Brain microvascular endothelial cell (primary cell): ENCODE data around the gene FRZB.

ENCODE experiments used
- DNase-seq: peaks from one replicate; pipeline ENCODE4 v3.0.0-alpha.2; 2020
- H3K27ac ChIP-seq: fragments of 250-450 bp; sonication (Bioruptor Pico); 2 replicates; pipeline ENCODE4 v1.5.1; 2020; ENCODE audit warnings: mild to moderate bottlenecking, moderate library complexity
- H3K27me3 ChIP-seq: fragments of 250-450 bp; sonication (Bioruptor Pico); replicated peaks from 2 replicates; pipeline ENCODE4 v1.5.1; 2020; ENCODE audit warnings: mild to moderate bottlenecking
- H3K36me3 ChIP-seq: fragments of 250-450 bp; sonication (Bioruptor Pico); replicated peaks from 2 replicates; pipeline ENCODE4 v1.5.1; 2020; ENCODE audit warnings: mild to moderate bottlenecking
- H3K4me3 ChIP-seq: 2 replicates; pipeline ENCODE4 v1.5.1; 2011; ENCODE audit warnings: low read depth, mild to moderate bottlenecking, control low read depth, low read length, moderate library complexity
- in situ Hi-C: cut with HindIII; loops from 2 replicates; pipeline ENCODE4 v1.10.0; 2017; ENCODE audit warnings: low sequenced_read_pairs, low pct_ligation_motif_present
- TF ChIP-seq, protein P1 (sequence below): IDR thresholded peaks from 2 replicates; pipeline ENCODE4 v1.5.1; 2011; ENCODE audit warnings: low read depth, mild to moderate bottlenecking, moderate library complexity, low read length, control low read depth, inconsistent platforms; ENCODE audit errors: missing control alignments

Gene FRZB

DNA sequence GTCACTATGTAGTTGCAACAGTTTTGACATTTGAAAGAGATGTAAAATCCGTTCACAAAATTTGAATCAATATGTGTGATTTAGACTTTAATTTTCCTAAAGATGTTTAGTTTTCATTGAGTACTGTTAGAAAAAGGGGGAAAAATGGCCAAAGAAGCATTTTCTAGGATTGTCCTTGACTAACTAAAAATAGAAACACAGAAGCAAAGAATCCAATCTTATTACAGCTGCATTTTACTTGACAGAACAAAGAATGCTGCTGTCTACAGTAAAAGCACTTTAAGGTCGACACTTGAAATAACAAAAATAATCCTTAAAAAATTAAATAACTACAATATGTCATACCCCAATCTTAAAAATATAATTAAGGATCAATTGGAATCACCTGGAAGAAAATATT, 48.9 kb downstream of the FRZB start:
- Histone ChIP-seq H3K27me3 (no peaks in the 10 kb centered on the region), H3K27ac (no peak overlapping the region), H3K36me3 (no peaks in the 10 kb centered on the region), H3K4me3 (no peak overlapping the region)
- in situ Hi-C loops: no loop called here
- TF ChIP-seq, protein P1, sequence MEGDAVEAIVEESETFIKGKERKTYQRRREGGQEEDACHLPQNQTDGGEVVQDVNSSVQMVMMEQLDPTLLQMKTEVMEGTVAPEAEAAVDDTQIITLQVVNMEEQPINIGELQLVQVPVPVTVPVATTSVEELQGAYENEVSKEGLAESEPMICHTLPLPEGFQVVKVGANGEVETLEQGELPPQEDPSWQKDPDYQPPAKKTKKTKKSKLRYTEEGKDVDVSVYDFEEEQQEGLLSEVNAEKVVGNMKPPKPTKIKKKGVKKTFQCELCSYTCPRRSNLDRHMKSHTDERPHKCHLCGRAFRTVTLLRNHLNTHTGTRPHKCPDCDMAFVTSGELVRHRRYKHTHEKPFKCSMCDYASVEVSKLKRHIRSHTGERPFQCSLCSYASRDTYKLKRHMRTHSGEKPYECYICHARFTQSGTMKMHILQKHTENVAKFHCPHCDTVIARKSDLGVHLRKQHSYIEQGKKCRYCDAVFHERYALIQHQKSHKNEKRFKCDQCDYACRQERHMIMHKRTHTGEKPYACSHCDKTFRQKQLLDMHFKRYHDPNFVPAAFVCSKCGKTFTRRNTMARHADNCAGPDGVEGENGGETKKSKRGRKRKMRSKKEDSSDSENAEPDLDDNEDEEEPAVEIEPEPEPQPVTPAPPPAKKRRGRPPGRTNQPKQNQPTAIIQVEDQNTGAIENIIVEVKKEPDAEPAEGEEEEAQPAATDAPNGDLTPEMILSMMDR: no peak
- no peak for DNase-seq

DNA sequence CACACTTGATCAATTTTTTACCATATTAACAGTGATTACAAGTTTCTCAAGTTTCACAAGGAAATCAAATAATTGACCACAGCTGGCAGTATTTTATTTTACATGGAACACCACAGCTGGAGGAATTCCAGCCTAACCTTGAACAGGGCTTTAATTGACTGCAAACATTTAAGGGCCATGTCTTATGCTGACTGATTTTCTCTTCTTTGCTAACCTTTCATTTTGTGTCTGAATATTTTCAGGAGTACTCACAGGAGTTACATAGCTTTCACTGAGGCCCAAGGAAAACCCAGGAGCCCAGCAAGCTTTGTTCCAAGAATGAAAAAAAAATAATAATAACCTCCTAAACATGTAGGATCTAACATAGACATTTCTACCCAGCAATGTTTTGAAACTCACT, 49.6 kb downstream of the FRZB start:
- Histone ChIP-seq H3K36me3 (no peaks in the 10 kb centered on the region), H3K4me3 (no peak overlapping the region), H3K27me3 (no peaks in the 10 kb centered on the region), H3K27ac (no peak overlapping the region)
- no peak for DNase-seq
- in situ Hi-C loops: no loop called here
- TF ChIP-seq, protein P1: no peak

DNA sequence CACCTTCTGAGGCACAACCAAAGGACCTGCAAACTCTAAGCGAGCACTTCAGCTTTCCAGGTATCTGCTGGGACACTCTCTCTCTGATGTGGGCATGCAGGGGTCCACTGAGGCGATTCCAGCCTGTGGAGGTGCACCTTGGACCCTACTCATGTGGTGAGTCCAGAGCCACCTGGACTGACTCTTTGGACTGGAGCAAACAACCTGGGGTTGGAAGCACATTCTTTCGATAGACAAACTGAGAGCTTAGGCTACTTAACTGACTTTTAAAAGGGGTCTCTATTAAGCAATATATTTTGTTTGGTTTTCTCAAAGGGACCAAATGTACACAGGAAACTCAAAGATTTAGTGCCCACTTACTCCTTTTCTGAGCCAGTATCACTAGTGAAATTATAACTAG, 51.6 kb downstream of the FRZB start:
- Histone ChIP-seq H3K36me3 (no peaks in the 10 kb centered on the region), H3K27ac (no peak overlapping the region), H3K4me3 (no peak overlapping the region), H3K27me3 (no peaks in the 10 kb centered on the region)
- DNase-seq: no peak
- in situ Hi-C loops: no loop called here
- TF ChIP-seq, protein P1: no peak

DNA sequence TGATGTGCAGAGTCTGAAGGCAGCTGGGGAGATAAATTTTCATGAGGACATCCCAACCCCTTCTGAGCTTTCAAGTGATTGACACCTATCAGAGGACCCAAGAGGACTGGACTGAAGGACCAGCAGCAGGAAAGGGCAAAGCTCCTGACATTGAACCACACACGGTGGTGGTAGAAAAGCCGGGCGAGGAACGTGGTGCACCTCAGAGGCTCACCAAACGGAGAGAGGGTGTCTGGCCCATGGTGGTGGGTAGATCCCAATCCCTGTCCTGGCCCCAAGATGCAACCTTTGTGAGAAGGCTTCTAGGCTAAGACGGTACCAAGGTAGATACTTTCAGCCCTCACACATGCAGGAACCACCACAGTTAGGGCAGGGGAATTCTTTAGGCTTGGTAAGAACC, 52.1 kb downstream of the FRZB start:
- H3K27me3 ChIP-seq: no peaks in the 10 kb centered on the region
- no peak overlapping the region for H3K4me3 ChIP-seq
- TF ChIP-seq, protein P1: no peak
- no peak overlapping the region for H3K27ac ChIP-seq
- no peak for DNase-seq
- no peaks in the 10 kb centered on the region for H3K36me3 ChIP-seq
- in situ Hi-C loops: no loop called here

DNA sequence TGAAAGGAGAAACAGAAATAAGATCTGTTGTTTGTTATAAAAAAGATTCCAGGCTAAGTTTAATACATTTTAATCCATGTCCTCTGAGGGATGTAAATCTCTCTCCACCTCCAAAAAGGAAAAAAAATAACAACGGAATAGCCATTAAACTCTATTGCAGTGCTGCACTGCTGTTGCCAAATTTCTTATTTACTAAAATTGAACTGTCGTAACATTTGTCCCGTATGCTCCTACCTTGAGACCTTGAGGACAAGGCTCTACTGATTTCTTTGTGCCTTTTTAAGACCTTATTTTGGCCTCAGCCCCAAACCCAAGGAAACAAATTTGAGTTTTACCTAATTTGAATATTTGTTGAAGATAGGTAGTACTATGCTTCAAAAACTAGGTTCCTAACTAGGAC, 56.4 kb downstream of the FRZB start:
- no peaks in the 10 kb centered on the region for H3K27me3 ChIP-seq
- H3K27ac ChIP-seq: no peak overlapping the region
- no peak for DNase-seq
- H3K36me3 ChIP-seq: no peaks in the 10 kb centered on the region
- TF ChIP-seq, protein P1: no peak
- no peak overlapping the region for H3K4me3 ChIP-seq
- in situ Hi-C loops: no loop called here

DNA sequence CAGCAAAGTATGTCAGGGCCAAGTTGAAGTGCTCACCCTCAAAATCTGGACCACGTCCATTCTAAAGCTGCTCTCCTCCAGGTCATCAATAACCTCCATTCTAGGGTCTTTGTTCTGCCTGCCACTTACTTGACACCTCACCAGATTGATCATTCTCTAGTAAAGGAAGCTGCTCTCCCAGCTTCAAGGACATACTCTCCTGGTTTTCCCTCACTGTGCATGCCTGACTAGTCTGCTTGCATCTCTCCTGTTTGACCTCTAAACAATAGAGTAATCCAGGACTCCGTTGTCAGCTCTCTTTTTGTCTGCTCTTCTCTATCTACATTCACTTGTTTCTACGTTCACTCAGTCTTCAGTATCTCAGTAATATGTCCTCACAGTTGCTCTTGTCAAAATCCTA, 59.1 kb downstream of the FRZB start:
- in situ Hi-C loops: no loop called here
- DNase-seq: no peak
- Histone ChIP-seq H3K27ac (no peak overlapping the region), H3K4me3 (no peak overlapping the region), H3K36me3 (no peaks in the 10 kb centered on the region), H3K27me3 (no peaks in the 10 kb centered on the region)
- TF ChIP-seq, protein P1: no peak
